Activated CD4-positive, alpha-beta T cell treated with anti-CD3 and anti-CD28 coated beads, Interleukin-2, amount 50 U/mL, for 24 hours (primary cell): Measurements from ENCODE around the gene MX1.
"Not testable (repeated sequence)": the region's sequence is repeated elsewhere in the genome, so short reads cannot be mapped to it uniquely, and the experiment has no call there.

Experiments used
- DNase-seq, 2 donors: peaks; one replicate each; pipeline ENCODE4 v3.0.0-alpha.2; 2020; ENCODE audit warnings: low read depth in 1 of 2, low spot score in 1 of 2

Gene MX1

GRCh38 chr21:41407541-41408460 lies 18.2 kb upstream of the MX1 start:
- DNase-seq, result no peak

- no peak for DNase-seq
Observed at GRCh38 chr21:41410361-41410760, 15.7 kb upstream of the MX1 start.

GRCh38 chr21:41410767-41411448 lies 15.1 kb upstream of the MX1 start:
- DNase-seq, result no peak

- no peak for DNase-seq
Observed at GRCh38 chr21:41411449-41412089, 14.5 kb upstream of the MX1 start.

- not testable (repeated sequence) for DNase-seq
Observed at GRCh38 chr21:41417505-41417904, 8.5 kb upstream of the MX1 start.

- no peak for DNase-seq
Observed at GRCh38 chr21:41418393-41418792, 7.6 kb upstream of the MX1 start.

GRCh38 chr21:41418956-41419680 lies 6.9 kb upstream of the MX1 start:
- DNase-seq, result no peak

GRCh38 chr21:41419921-41420862 lies 5.8 kb upstream of the MX1 start:
- peak in 1 of 2 donors; percentile 22 for DNase-seq

- DNase-seq, result not testable (repeated sequence)
Observed at GRCh38 chr21:41420998-41421397, 5.0 kb upstream of the MX1 start.

- no peak for DNase-seq
Observed at GRCh38 chr21:41422546-41423304, 3.3 kb upstream of the MX1 start.

- DNase-seq, result not testable (repeated sequence)
Observed at GRCh38 chr21:41423305-41423636, 2.8 kb upstream of the MX1 start.

GRCh38 chr21:41425588-41425953 lies 468 bp upstream of the MX1 start:
- no peak for DNase-seq

- DNase-seq, result no peak
Observed at GRCh38 chr21:41426676-41427404, 801 bp downstream of the MX1 start.

GRCh38 chr21:41427556-41427955 lies 1.5 kb downstream of the MX1 start:
- DNase-seq, result no peak

GRCh38 chr21:41428311-41428710 lies 2.3 kb downstream of the MX1 start:
- no peak for DNase-seq

- DNase-seq, result no peak
Observed at GRCh38 chr21:41428847-41429246, 2.8 kb downstream of the MX1 start.

GRCh38 chr21:41429305-41429704 lies 3.3 kb downstream of the MX1 start:
- DNase-seq, result no peak

- DNase-seq, result no peak
Observed at GRCh38 chr21:41429925-41430491, 4.0 kb downstream of the MX1 start.
